BE2C (cell line): Measurements from ENCODE around the gene ADGRV1.
"Not testable (repeated sequence)": the region's sequence is repeated elsewhere in the genome, so short reads cannot be mapped to it uniquely, and the experiment has no call there.

ENCODE experiments used
- DNase-seq: peaks from one replicate; pipeline ENCODE4 v3.0.0-alpha.2; 2020
- H3K27me3 ChIP-seq: fragments of 250-450 bp; sonication (Bioruptor Pico); 2 replicates; pipeline ENCODE4 v1.5.1; 2020; ENCODE audit warnings: mild to moderate bottlenecking
- H3K36me3 ChIP-seq: fragments of 250-450 bp; sonication (Bioruptor Pico); 2 replicates; pipeline ENCODE4 v1.5.1; 2020; ENCODE audit warnings: mild to moderate bottlenecking
- H3K4me1 ChIP-seq: fragments of 250-450 bp; sonication (Bioruptor Pico); 2 replicates; pipeline ENCODE4 v1.5.1; 2020
- H3K4me3 ChIP-seq: 2 replicates; pipeline ENCODE4 v1.5.1; 2011; ENCODE audit warnings: low read depth, low read length
- H3K9me3 ChIP-seq: fragments of 250-450 bp; sonication (Bioruptor Pico); 2 replicates; pipeline ENCODE4 v1.5.1; 2020
- CTCF ChIP-seq: IDR thresholded peaks from 2 replicates; pipeline ENCODE4 v1.5.1; 2012; ENCODE audit warnings: mild to moderate bottlenecking, low read depth, low read length

The ADGRV1 gene

DNA sequence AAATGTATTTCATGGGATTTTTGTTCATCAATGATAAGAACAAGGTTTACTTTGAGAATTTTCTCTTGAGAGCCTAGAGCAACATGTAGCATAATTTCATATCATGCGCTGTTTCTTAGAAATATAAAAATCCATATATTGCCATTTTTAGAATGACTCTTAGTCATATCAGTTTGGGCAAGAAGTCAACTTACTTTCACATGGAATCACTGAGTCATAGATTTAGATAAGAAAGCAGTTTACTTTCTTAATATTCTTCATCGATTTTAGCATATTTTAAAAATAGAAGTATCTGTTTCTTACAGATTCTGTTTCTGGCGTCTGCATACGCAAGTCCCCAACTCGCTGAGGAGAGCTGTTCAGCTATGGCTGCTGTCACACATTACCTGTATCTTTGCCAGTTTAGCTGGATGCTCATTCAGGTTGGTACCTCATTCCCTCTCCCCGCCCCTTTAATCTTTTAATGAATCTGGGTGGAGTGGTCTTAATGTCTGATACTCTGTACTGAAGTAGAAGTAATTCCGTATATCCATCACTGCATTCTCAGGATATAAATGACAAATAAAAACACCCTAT, 406.6 kb downstream of the ADGRV1 start:
- H3K36me3 ChIP-seq: no peaks in the 10 kb centered on the region
- no peak for DNase-seq
- H3K4me3 ChIP-seq: no peak overlapping the region
- no peak for TF ChIP-seq CTCF
- peaks cover 21% of the 10 kb centered on the region for H3K4me1 ChIP-seq
- H3K9me3 ChIP-seq: peaks cover 7% of the 10 kb centered on the region; the same call in 1 of the 2 replicates
- H3K27me3 ChIP-seq: no peaks in the 10 kb centered on the region

- peaks cover 15% of the 10 kb centered on the region for H3K4me1 ChIP-seq
- peak; percentile 23 for DNase-seq
- TF ChIP-seq CTCF: no peak
- no peak overlapping the region for H3K4me3 ChIP-seq
- H3K27me3 ChIP-seq: no peaks in the 10 kb centered on the region
- H3K9me3 ChIP-seq: peaks cover 11% of the 10 kb centered on the region; the same call in 1 of the 2 replicates
- no peaks in the 10 kb centered on the region for H3K36me3 ChIP-seq
Measured at GRCh38 chr5:90967443-90967842, 408.8 kb downstream of the ADGRV1 start.

DNA sequence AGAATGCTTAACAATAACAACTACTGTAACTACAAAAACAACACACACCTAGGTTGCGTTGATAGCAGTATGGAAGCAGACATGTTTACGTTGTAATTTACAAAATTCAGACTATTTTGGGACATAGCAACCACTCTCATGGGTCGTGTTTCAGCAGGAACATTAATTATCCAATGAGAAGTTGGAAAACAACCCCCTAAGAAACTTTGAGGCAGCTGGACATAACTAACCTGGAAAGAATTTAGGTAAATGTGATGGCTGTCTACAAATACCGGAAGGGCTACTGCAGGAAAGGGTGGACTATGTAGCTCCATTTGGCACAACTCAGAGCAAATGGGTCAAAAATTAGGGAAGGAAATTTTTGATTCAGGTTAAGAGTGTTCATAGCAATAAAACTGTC, 409.3 kb downstream of the ADGRV1 start:
- Histone ChIP-seq H3K27me3 (no peaks in the 10 kb centered on the region), H3K9me3 (peaks cover 11% of the 10 kb centered on the region; the same call in 1 of the 2 replicates), H3K4me3 (no peak overlapping the region), H3K4me1 (peaks cover 15% of the 10 kb centered on the region), H3K36me3 (no peaks in the 10 kb centered on the region)
- no peak for DNase-seq
- TF ChIP-seq CTCF: no peak

GRCh38 chr5:90968319-90968718, 409.7 kb downstream of the ADGRV1 start:
- Histone ChIP-seq H3K4me3 (no peak overlapping the region), H3K4me1 (peaks cover 15% of the 10 kb centered on the region), H3K27me3 (no peaks in the 10 kb centered on the region), H3K9me3 (peaks cover 11% of the 10 kb centered on the region; the same call in 1 of the 2 replicates), H3K36me3 (no peaks in the 10 kb centered on the region)
- TF ChIP-seq CTCF: no peak
- no peak for DNase-seq

GRCh38 chr5:90969945-90970344, 411.3 kb downstream of the ADGRV1 start:
- not testable (repeated sequence) for H3K27me3 ChIP-seq, H3K36me3 ChIP-seq, DNase-seq, H3K4me3 ChIP-seq
- peaks cover 15% of the 10 kb centered on the region for H3K4me1 ChIP-seq
- peaks cover 11% of the 10 kb centered on the region; the same call in 1 of the 2 replicates for H3K9me3 ChIP-seq

DNA sequence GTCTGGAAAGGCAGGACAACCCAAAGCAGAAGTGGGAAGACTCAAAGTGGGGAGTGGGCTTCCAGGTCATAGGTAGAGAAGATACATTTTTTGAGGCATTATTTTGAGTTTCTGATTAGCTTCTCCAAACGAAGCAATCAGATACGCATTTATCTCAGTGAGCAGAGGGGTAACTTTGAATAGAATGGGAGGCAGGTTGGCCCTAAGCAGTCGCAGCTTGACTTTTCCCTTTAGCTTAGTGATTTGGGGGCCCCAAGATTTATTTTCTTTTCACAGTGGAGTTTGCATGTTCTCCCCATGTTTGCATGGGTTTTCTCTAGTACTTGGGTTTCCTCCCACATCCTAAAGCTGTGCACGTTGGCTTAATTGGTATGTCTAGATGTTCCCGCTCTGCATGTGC, 422.6 kb downstream of the ADGRV1 start:
- no peak for DNase-seq
- no peak for TF ChIP-seq CTCF
- H3K4me1 ChIP-seq: peaks cover 20% of the 10 kb centered on the region

GRCh38 chr5:90981821-90982220, 423.2 kb downstream of the ADGRV1 start:
- H3K4me1 ChIP-seq: peaks cover 20% of the 10 kb centered on the region
- TF ChIP-seq CTCF: no peak
- H3K27me3 ChIP-seq: no peaks in the 10 kb centered on the region
- no peaks in the 10 kb centered on the region for H3K36me3 ChIP-seq
- no peak overlapping the region for H3K4me3 ChIP-seq
- no peak for DNase-seq
- H3K9me3 ChIP-seq: no peaks in the 10 kb centered on the region

More for the DNA sequence above, 422.6 kb downstream of the ADGRV1 start:
- no peaks in the 10 kb centered on the region for H3K27me3 ChIP-seq
- no peaks in the 10 kb centered on the region for H3K36me3 ChIP-seq
- H3K4me3 ChIP-seq: no peak overlapping the region
- H3K9me3 ChIP-seq: no peaks in the 10 kb centered on the region
